Measurements from ENCODE around the gene PDXP.

PDXP gene

DNA sequence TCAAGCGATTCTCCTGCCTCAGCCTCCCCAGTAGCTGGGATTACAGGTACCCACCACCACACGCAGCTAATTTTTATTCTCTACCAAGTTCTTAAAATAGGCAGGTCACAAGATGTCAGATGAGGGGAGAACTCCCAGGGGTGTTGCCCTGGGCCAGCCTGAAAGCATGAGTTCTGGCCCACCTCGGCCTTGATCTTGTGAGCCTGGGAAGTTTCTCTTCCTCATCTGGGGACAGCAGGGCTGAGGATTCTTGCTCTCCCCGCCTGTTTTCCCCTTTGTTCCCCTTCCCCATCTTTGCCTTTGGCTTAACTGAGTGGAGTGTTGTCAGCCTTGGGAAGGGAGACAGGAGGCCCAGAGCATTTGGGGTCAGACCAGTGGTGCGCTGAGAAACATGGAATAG is 3.5 kb downstream of the PDXP start:
- no peaks in the 10 kb centered on the region for H3K27me3 ChIP-seq (ENCODE audit: insufficient read depth, low read length)
- no peak overlapping the region for H3K27ac ChIP-seq (ENCODE audit: low read depth, low read length)
- H3K4me3 ChIP-seq (ENCODE audit: low read depth, low read length), result no peak overlapping the region
- peaks cover 20% of the 10 kb centered on the region for H3K4me1 ChIP-seq (ENCODE audit: control insufficient read depth, insufficient read depth, low read length, unreplicated experiment)
- no peak overlapping the region for H2AFZ ChIP-seq (ENCODE audit: low read length, unreplicated experiment)
- H3K79me2 ChIP-seq (ENCODE audit: control insufficient read depth, insufficient read depth, low read length, unreplicated experiment), result peaks cover 37% of the 10 kb centered on the region
- no peaks in the 10 kb centered on the region for H3K36me3 ChIP-seq (ENCODE audit: insufficient read depth, low read length)

DNA sequence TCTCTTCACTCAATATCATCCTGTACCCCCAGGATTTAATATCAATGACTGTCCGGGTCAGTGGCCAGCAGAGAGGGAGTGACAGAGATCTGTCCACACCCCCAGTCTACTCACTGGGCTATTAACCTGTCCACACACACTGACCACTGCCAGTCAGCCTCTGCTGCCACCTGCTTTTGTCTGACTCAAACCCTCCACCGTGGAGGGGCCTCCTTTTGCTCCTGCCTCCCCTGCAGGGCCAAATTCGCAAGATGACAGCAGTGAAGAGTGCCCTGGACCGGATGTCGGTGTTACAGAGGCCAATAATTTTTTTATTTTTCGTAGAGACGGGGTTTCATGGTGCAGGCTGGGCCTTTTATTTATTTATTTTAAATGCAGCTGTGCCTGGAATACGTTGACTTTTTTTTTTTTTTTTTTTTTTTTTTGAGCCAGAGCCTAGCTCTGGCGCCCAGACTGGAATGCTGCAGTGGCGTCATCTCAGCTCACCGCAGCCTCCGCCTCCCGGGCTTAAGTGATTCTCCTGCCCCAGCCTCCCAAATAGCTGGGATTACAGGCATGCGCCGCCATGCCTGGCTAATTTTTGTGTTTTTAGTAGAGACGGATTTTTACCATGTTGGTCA is 5.1 kb downstream of the PDXP start:
- Histone ChIP-seq H3K36me3 (ENCODE audit: insufficient read depth, low read length) (no peaks in the 10 kb centered on the region), H3K4me1 (ENCODE audit: control insufficient read depth, insufficient read depth, low read length, unreplicated experiment) (peaks cover 15% of the 10 kb centered on the region), H3K4me3 (ENCODE audit: low read depth, low read length) (no peak overlapping the region), H2AFZ (ENCODE audit: low read length, unreplicated experiment) (no peak overlapping the region), H3K27ac (ENCODE audit: low read depth, low read length) (no peak overlapping the region), H3K27me3 (ENCODE audit: insufficient read depth, low read length) (no peaks in the 10 kb centered on the region), H3K79me2 (ENCODE audit: control insufficient read depth, insufficient read depth, low read length, unreplicated experiment) (peaks cover 37% of the 10 kb centered on the region)

DNA sequence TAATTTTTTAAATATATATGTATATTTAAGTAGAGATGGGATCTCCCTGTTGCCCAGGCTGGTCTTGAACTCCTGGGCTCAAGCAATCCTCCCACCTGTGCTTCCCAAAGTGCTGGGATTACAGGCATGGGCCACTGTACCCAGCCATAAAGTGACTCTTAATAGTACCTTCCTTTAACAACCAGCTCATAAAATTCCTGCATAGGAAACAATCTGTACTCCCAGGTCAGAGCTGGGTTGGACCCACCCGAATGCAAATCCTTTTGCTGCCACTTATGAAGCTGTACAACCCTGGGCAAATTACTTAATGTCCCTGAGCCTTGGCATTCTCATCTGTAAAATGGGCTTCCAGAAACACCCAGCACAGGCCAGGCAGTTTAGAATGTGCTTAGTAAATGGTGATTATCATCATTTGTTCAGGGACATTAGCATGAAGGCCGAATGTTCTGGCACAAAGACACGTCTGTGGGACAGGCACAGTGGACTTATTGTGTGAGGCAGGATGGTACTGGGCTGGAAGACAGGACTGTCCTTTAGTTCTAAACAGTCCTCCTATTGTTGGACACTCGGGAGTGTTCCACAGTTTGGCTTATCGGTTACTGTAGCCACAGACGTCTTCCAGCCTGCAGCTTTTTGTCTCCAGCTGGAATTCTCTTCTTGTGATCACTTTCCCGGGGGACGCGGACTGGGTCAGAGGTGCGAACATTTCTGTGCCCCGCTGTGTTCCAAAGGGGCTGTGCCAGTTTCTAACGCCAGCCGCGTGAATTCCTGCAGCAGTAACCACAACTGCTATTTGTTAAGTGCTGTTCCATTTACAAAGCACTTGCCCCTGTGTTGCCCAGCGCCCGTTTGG is 6.0 kb downstream of the PDXP start:
- Histone ChIP-seq H3K4me1 (ENCODE audit: control insufficient read depth, insufficient read depth, low read length, unreplicated experiment) (peaks cover 15% of the 10 kb centered on the region), H3K4me3 (ENCODE audit: low read depth, low read length) (no peak overlapping the region), H2AFZ (ENCODE audit: low read length, unreplicated experiment) (no peak overlapping the region), H3K27ac (ENCODE audit: low read depth, low read length) (no peak overlapping the region), H3K79me2 (ENCODE audit: control insufficient read depth, insufficient read depth, low read length, unreplicated experiment) (peaks cover 32% of the 10 kb centered on the region), H3K27me3 (ENCODE audit: insufficient read depth, low read length) (no peaks in the 10 kb centered on the region), H3K36me3 (ENCODE audit: insufficient read depth, low read length) (no peaks in the 10 kb centered on the region)

DNA sequence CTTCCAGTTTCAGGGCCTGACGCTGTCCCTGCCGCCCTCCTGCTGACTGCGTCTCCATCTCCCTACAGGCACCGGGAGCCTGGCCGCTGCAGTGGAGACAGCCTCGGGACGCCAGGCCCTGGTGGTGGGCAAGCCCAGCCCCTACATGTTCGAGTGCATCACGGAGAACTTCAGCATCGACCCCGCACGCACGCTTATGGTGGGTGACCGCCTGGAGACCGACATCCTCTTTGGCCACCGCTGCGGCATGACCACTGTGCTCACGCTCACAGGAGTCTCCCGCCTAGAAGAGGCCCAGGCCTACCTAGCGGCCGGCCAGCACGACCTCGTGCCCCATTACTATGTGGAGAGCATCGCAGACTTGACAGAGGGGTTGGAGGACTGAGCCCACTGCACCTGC is 7.0 kb downstream of the PDXP start:
- H3K27ac ChIP-seq (ENCODE audit: low read depth, low read length), result no peak overlapping the region
- peaks cover 10% of the 10 kb centered on the region for H3K4me1 ChIP-seq (ENCODE audit: control insufficient read depth, insufficient read depth, low read length, unreplicated experiment)
- H3K36me3 ChIP-seq (ENCODE audit: insufficient read depth, low read length), result no peaks in the 10 kb centered on the region
- no peaks in the 10 kb centered on the region for H3K27me3 ChIP-seq (ENCODE audit: insufficient read depth, low read length)
- H3K4me3 ChIP-seq (ENCODE audit: low read depth, low read length), result no peak overlapping the region
- no peak overlapping the region for H2AFZ ChIP-seq (ENCODE audit: low read length, unreplicated experiment)
- H3K79me2 ChIP-seq (ENCODE audit: control insufficient read depth, insufficient read depth, low read length, unreplicated experiment), result peaks cover 22% of the 10 kb centered on the region

DNA sequence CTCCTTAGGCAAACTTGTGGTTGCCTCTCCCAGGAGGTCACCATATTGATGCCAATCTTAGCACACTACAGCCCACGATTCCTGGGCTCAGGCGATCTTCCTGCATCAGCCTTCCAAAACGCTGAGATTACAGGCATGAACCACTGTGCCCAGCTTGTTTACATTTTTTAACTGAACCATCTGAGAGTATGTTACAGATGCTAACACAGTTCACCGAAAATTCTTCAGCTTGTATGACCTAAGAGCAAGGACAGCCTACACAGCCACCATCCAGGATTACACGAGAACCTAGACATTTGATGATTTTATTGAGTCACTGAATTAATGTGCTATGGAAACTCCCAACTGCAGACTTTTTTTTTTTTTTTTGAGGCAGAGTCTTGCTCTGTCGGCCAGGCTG is 11.1 kb downstream of the PDXP start:
- Histone ChIP-seq H2AFZ (ENCODE audit: low read length, unreplicated experiment) (no peak overlapping the region), H3K36me3 (ENCODE audit: insufficient read depth, low read length) (no peaks in the 10 kb centered on the region), H3K27me3 (ENCODE audit: insufficient read depth, low read length) (no peaks in the 10 kb centered on the region), H3K79me2 (ENCODE audit: control insufficient read depth, insufficient read depth, low read length, unreplicated experiment) (peaks cover under 1% of the 10 kb centered on the region), H3K27ac (ENCODE audit: low read depth, low read length) (no peak overlapping the region), H3K4me1 (ENCODE audit: control insufficient read depth, insufficient read depth, low read length, unreplicated experiment) (no peaks in the 10 kb centered on the region), H3K4me3 (ENCODE audit: low read depth, low read length) (no peak overlapping the region)

DNA sequence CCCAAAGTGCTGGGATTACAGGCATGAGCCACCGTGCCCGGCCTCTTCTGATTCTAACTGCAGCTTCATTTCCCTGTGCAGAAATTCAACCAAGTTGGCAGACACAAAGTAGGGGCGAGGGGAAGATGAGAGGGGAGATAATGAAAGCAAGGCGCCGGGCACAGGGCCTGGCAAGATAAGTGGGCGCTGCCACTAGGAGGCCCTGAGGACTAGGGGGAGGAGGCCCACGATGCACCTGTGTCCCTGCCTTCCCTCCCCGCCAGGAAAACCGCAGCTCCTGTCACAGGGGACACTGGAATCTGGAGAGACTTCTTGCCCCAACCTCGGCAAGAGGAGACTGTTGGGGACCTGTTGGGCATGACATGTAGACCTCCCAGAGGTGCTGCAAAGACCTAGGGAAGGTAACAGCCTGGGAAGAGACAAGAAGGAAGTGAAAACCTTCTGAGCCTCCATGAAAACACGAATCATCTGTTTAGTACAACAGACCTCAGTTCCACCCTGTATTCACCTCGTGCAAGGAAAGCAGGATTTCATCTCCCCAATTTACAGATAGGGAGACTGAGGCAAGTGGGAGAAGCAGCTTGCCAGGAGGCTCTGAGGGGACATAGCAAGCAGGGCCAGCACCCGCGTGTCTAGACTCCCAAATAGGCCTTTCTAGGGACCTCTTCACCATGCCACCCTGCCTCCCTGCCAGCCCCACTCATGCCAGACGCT is 13.8 kb downstream of the PDXP start:
- Histone ChIP-seq H2AFZ (ENCODE audit: low read length, unreplicated experiment) (no peak overlapping the region), H3K27ac (ENCODE audit: low read depth, low read length) (no peak overlapping the region), H3K79me2 (ENCODE audit: control insufficient read depth, insufficient read depth, low read length, unreplicated experiment) (peaks cover 17% of the 10 kb centered on the region), H3K27me3 (ENCODE audit: insufficient read depth, low read length) (no peaks in the 10 kb centered on the region), H3K4me3 (ENCODE audit: low read depth, low read length) (no peak overlapping the region), H3K4me1 (ENCODE audit: control insufficient read depth, insufficient read depth, low read length, unreplicated experiment) (no peaks in the 10 kb centered on the region), H3K36me3 (ENCODE audit: insufficient read depth, low read length) (no peaks in the 10 kb centered on the region)

DNA sequence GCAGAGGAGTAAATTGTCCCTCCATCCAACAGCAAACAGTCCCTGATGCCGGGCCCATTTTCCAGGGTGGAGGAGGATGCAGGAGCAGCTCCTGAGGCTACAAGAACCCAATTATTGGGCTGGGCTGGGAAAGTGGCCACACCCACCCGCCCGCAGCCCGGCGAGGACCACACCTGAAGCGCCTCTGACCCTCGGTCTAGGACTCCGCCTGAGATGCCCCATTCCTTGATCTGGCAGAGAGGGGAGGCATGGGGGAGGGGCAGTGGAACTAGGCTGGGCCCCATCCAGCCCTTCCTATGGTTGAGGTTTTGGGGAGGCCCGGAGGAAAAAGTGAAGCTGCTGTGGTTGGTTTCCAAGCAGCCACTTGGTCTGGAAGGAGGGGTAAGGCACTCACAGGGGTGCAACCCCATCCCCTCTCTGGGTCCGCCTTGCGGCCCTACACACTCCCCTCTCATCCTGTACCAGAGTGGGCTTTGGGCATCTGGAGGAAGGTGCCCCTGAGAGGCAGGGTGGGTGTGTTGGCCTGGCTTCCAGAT is 14.5 kb downstream of the PDXP start:
- H3K36me3 ChIP-seq (ENCODE audit: insufficient read depth, low read length), result no peaks in the 10 kb centered on the region
- no peak overlapping the region for H2AFZ ChIP-seq (ENCODE audit: low read length, unreplicated experiment)
- H3K4me3 ChIP-seq (ENCODE audit: low read depth, low read length), result no peak overlapping the region
- peaks cover 21% of the 10 kb centered on the region for H3K79me2 ChIP-seq (ENCODE audit: control insufficient read depth, insufficient read depth, low read length, unreplicated experiment)
- no peaks in the 10 kb centered on the region for H3K4me1 ChIP-seq (ENCODE audit: control insufficient read depth, insufficient read depth, low read length, unreplicated experiment)
- no peak overlapping the region for H3K27ac ChIP-seq (ENCODE audit: low read depth, low read length)
- no peaks in the 10 kb centered on the region for H3K27me3 ChIP-seq (ENCODE audit: insufficient read depth, low read length)

DNA sequence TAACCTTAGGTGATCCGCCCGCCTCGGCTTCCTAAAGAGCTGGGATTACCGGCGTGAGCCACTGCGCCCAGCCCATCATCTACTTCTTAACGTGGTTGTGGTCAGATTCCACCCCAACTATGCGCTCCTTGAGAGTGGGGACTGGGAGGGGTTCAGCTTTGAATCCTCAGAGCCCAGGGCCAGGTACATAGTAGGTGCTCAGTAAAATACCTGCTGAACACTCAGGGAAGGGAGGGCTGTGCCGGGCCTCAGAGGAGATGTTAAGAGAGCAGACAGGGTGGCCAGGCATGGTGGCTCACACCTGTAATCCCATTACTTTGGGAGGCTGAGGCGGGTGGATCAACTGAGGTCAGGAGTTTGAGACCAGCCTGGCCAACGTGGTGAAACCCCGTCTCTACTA is 15.7 kb downstream of the PDXP start:
- peaks cover 3% of the 10 kb centered on the region for H3K4me1 ChIP-seq (ENCODE audit: control insufficient read depth, insufficient read depth, low read length, unreplicated experiment)
- H3K4me3 ChIP-seq (ENCODE audit: low read depth, low read length), result no peak overlapping the region
- H2AFZ ChIP-seq (ENCODE audit: low read length, unreplicated experiment), result no peak overlapping the region
- no peaks in the 10 kb centered on the region for H3K36me3 ChIP-seq (ENCODE audit: insufficient read depth, low read length)
- no peak overlapping the region for H3K27ac ChIP-seq (ENCODE audit: low read depth, low read length)
- no peaks in the 10 kb centered on the region for H3K27me3 ChIP-seq (ENCODE audit: insufficient read depth, low read length)
- H3K79me2 ChIP-seq (ENCODE audit: control insufficient read depth, insufficient read depth, low read length, unreplicated experiment), result peaks cover 26% of the 10 kb centered on the region

DNA sequence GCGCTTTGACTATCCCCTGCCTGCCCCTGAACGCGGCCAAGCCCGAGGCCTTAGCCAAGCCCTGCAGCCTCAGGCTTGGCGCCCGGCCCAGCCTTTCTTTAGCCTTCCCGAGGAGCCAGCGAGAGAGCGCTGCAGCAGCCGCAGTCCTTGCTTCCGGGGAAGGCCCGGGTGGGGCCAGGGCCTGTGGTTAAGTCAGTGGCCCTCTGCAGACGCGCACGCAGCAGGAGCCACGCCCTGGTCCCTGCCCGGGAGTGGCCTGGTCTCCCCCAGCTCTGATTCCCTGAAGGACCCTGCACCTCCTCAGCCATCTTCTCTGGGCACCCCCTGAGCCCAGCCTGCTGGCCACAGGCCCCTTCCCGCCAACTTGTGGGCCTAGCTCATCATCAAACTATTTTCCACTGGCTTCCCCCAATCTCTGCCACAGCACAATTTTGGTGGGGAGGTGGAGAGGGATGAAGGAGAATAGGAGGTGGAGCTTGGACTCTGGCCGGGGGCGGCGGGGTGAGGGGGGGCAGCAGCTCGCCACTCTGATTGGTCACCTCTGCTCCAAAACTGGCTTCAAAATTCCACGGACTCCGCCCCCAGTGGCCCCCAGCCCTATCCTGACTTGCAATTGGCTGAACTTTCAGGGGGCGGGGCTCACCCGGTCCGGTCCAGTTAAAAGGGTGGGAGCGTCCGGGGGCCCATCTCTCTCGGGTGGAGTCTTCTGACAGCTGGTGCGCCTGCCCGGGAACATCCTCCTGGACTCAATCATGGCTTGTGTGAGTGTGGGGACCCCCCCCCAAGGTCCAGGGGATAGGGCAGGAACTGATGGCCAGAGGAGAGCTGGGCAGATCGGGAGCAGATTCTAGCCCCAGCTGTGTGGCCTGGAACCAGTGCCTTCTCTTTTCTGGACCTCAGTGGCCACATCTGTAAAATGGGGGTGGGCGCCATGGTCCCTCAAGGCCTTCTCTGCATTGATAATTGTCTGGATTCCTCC is 16.7 kb downstream of the PDXP start, which contains the start of gene LGALS1:
Gene LGALS1 (plus strand): TSS at position 686 of the 979 bp plus-strand sequence. CDS start 67 bp downstream, at position 753.
- Histone ChIP-seq H3K79me2 (ENCODE audit: control insufficient read depth, insufficient read depth, low read length, unreplicated experiment) (peaks cover 26% of the 10 kb centered on the region), H3K27ac (ENCODE audit: low read depth, low read length) (peak within 1 kb of the TSS; percentile 84), H3K4me3 (ENCODE audit: low read depth, low read length) (peak within 1 kb of the TSS; percentile 94), H2AFZ (ENCODE audit: low read length, unreplicated experiment) (no peak within 1 kb of the TSS), H3K27me3 (ENCODE audit: insufficient read depth, low read length) (no peaks in the 10 kb centered on the region), H3K36me3 (ENCODE audit: insufficient read depth, low read length) (peaks cover 3% of the 10 kb centered on the region; the same call in 1 of the 2 replicates), H3K4me1 (ENCODE audit: control insufficient read depth, insufficient read depth, low read length, unreplicated experiment) (peaks cover 3% of the 10 kb centered on the region)

All from ACC112 (cell line).